Uterus (tissue), 2 donors: ENCODE measurements around the gene ADAMTS15.

Experiments
- CTCF ChIP-seq, 4 experiments: fragments of 200-600 bp in 2 of 4; fragments of 450-650 bp in 2 of 4; sonication (generic) in 2 of 4; IDR thresholded peaks; one replicate each; pipeline ENCODE4 v1.5.1; 2016 to 2019; ENCODE audit warnings: antibody characterized with exemption in 4 of 4, mild to moderate bottlenecking in 2 of 4, moderate library complexity in 1 of 4
- POLR2A ChIP-seq, 2 donors: fragments of 450-650 bp; IDR thresholded peaks; one replicate each; pipeline ENCODE4 v1.6.1; 2016; ENCODE audit warnings: antibody characterized with exemption in 2 of 2, mild to moderate bottlenecking in 1 of 2, moderate library complexity in 1 of 2

GRCh38 chr11:130409594-130410388 is 38.7 kb upstream of the ADAMTS15 start:
- TF ChIP-seq CTCF (IDR thresholded peaks at IDR 0.05), result no peak
- no peak for TF ChIP-seq POLR2A (IDR thresholded peaks at IDR 0.05)
